Ovary (tissue), 9 donors: ENCODE data around the gene MAP4K2. TPM values are rescaled to one million over a fixed set of nuclear protein-coding genes. Genes with fewer than 3 reads are reported as not detected.

ENCODE experiments used
- DNase-seq, 5 donors: peaks; one replicate each; pipeline ENCODE4 v3.0.0-alpha.2; 2019 to 2020
- H3K27ac ChIP-seq, 2 donors: fragments of 200-600 bp; one replicate each; pipeline versions ENCODE4 v1.5.1 to v1.8.0; 2019 to 2022
- H3K27me3 ChIP-seq: fragments of 200-600 bp; one replicate; pipeline ENCODE4 v1.8.0; 2022
- H3K36me3 ChIP-seq: fragments of 200-600 bp; sonication (generic); one replicate; pipeline ENCODE4 v1.5.1; 2019
- H3K4me1 ChIP-seq: one replicate; pipeline ENCODE4 v1.8.1; 2013; ENCODE audit warnings: mild to moderate bottlenecking, moderate library complexity; ENCODE audit not compliant: insufficient read depth
- H3K4me3 ChIP-seq: fragments of 200-600 bp; sonication (generic); one replicate; pipeline ENCODE4 v1.5.1; 2017
- H3K9me3 ChIP-seq, 2 donors: fragments of 200-600 bp in 1 of 2; sonication (generic) in 1 of 2; one replicate each; pipeline versions ENCODE4 v1.5.1 to v1.8.1; 2013 to 2019; ENCODE audit warnings: mild to moderate bottlenecking in 1 of 2, moderate library complexity in 1 of 2
- EP300 ChIP-seq: sonication (generic); formaldehyde crosslinking; IDR thresholded peaks from one replicate; pipeline ENCODE4 v1.6.1; 2017; ENCODE audit warnings: antibody characterized with exemption
- POLR2A ChIP-seq: fragments of 450-650 bp; IDR thresholded peaks from one replicate; pipeline ENCODE4 v1.6.1; 2017; ENCODE audit warnings: antibody characterized with exemption, mild to moderate bottlenecking, moderate library complexity
- WGBS, 3 donors: extraction: QIAGEN DNeasy Blood & Tissue Kit in 1 of 3; methylation state at CpG; one replicate each; pipeline versions ENCODE4 v1.1.5 to v1.1.7; 2013 to 2017; 5-methylcytosine and 5-hydroxymethylcytosine counted together
- intact Hi-C, 4 donors: fragments of 100-400 bp; cut with DNase I; formaldehyde crosslinking; loops; one replicate each; pipeline versions ENCODE4 v1.11.0 to v1.15.1; 2022 to 2023
- polyA plus RNA-seq, 2 donors: library from polyadenylated mRNA; stranded (reverse); fragments of 200-250 nt in 1 of 2; fragments of 350-450 nt in 1 of 2; fragmentation: Illumina TruSeq in 1 of 2; extraction: RNeasy Lipid Tissue Mini Kit (QIAGEN cat#74804) in 1 of 2; gene quantifications; one replicate each; pipeline ENCODE4 v1.2.3, GENCODE V29; 2013 to 2014
- total RNA-seq, 7 donors: library from RNA; depleted of rRNA in 2 of 7; stranded (reverse); fragments of >200 nt in 2 of 7; fragmentation: NEBNext Ultra II Directional in 3 of 7; extraction: Animal tissue kit (Norgen Biotek cat#: 25700) in 3 of 7; gene quantifications; one replicate each; pipeline versions ENCODE4 v1.1.0 to v1.2.4, GENCODE V29; 2016 to 2023
- TF ChIP-seq, protein P1 (sequence below), 3 donors: fragments of 450-650 bp in 2 of 3; fragments of 200-600 bp in 1 of 3; IDR thresholded peaks; one replicate each; pipeline versions ENCODE4 v1.5.1 to v1.8.0; 2016 to 2022; ENCODE audit warnings: antibody characterized with exemption in 3 of 3, mild to moderate bottlenecking in 1 of 3
- donor health status: DM: no; HTN: no; CAD: no; lungs with moderate emphysema.
- donor health status: DM: no; HTN: no; CAD: no.
- donor health status: Bipolar disorder and iron deficiency.
- donor health status: DM: yes; HTN: yes; CAD: no.
- donor health status: DM: no; HTN: no; CAD: no.
- donor health status: DM: yes; HTN: yes; CAD: no.

The MAP4K2 gene
- total and polyA plus RNA-seq, 9 donors = 2.3 to 15.5 (median 11.4) TPM

DNA sequence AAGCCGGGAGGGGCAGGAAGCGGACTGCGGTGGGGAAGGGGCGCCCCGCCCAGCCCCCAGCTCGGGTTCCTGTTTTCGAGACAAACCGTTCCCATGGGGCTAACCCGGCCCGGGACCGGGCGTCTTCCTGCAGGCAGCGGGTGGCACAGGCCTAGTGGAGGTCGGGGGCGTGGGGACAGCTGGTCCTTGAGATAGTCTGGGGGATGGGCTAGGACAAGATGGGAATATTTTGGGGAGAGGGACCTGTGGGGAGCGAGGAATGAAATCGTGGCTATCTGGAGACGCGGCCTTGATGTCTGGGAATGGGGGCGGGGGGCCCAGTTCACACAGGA is 57.9 kb downstream of the MAP4K2 start:
- Histone ChIP-seq H3K36me3 (no peaks in the 10 kb centered on the region), H3K27ac (peak overlapping the region in 1 of 2 donors; percentile 19), H3K9me3 (no peaks in the 10 kb centered on the region), H3K27me3 (no peaks in the 10 kb centered on the region), H3K4me1 (peaks cover 11% of the 10 kb centered on the region), H3K4me3 (peak overlapping the region; percentile 44)
- TF ChIP-seq POLR2A = peak; percentile 12
- TF ChIP-seq, protein P1, sequence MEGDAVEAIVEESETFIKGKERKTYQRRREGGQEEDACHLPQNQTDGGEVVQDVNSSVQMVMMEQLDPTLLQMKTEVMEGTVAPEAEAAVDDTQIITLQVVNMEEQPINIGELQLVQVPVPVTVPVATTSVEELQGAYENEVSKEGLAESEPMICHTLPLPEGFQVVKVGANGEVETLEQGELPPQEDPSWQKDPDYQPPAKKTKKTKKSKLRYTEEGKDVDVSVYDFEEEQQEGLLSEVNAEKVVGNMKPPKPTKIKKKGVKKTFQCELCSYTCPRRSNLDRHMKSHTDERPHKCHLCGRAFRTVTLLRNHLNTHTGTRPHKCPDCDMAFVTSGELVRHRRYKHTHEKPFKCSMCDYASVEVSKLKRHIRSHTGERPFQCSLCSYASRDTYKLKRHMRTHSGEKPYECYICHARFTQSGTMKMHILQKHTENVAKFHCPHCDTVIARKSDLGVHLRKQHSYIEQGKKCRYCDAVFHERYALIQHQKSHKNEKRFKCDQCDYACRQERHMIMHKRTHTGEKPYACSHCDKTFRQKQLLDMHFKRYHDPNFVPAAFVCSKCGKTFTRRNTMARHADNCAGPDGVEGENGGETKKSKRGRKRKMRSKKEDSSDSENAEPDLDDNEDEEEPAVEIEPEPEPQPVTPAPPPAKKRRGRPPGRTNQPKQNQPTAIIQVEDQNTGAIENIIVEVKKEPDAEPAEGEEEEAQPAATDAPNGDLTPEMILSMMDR (IDR thresholded peaks at IDR 0.05) = no peak
- 0 to 1% (median 0%) methylated on average over 18 to 20 of the region's 20 CpGs for WGBS, 3 donors
- intact Hi-C loops = no loop called here
- DNase-seq = peak in 3 of 5 donors; percentile 54 to 67 (median 61)

DNA sequence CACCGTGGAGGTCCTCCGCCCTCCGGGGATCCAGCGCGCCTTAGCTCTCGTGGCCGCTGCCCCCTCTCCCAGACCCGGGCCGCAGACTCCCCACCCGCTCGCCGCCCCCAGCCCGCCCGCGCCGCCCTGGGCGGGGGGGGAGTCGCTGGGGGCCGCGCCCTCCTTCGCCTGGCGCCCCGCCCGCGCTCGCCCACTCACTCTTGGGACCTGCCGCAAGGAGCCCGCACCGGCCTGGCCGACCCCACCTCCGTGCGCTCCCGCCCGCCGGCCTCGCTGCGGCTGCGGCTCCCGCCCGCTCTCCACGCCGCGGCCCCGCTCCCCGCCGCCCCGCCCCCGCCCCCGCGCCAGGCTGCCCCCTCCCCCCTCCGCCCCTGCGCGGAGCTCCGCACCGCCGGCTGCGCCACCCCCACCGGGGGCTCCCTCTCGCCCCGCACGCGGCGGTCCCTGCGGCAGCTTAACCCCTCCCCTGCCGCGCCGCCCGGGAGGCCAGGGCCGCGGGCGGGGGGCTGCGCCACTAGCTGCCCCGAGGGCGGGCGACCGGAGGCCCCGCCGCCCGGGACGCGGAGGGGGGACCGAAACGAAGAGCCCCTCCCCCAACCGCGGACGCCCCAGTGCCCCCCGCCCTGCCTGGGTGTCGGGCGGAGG is 58.3 kb downstream of the MAP4K2 start:
- Histone ChIP-seq H3K9me3 (no peaks in the 10 kb centered on the region), H3K27me3 (no peaks in the 10 kb centered on the region), H3K27ac (peak overlapping the region in 1 of 2 donors; percentile 19), H3K4me3 (peak overlapping the region; percentile 44), H3K36me3 (no peaks in the 10 kb centered on the region), H3K4me1 (peaks cover 11% of the 10 kb centered on the region)
- DNase-seq = no peak
- intact Hi-C loops = loop anchor here in 1 of 4 donors (5.0 kb wide), 1 partner anchor 33 kb away; the partner anchor contains the start of gene SF1
- 0 to 1% (median 0%) methylated on average over 7 to 83 of the region's 89 CpGs for WGBS, 3 donors
- TF ChIP-seq POLR2A (no peak), EP300 (no peak)
- TF ChIP-seq, protein P1 (IDR thresholded peaks at IDR 0.05) = no peak

DNA sequence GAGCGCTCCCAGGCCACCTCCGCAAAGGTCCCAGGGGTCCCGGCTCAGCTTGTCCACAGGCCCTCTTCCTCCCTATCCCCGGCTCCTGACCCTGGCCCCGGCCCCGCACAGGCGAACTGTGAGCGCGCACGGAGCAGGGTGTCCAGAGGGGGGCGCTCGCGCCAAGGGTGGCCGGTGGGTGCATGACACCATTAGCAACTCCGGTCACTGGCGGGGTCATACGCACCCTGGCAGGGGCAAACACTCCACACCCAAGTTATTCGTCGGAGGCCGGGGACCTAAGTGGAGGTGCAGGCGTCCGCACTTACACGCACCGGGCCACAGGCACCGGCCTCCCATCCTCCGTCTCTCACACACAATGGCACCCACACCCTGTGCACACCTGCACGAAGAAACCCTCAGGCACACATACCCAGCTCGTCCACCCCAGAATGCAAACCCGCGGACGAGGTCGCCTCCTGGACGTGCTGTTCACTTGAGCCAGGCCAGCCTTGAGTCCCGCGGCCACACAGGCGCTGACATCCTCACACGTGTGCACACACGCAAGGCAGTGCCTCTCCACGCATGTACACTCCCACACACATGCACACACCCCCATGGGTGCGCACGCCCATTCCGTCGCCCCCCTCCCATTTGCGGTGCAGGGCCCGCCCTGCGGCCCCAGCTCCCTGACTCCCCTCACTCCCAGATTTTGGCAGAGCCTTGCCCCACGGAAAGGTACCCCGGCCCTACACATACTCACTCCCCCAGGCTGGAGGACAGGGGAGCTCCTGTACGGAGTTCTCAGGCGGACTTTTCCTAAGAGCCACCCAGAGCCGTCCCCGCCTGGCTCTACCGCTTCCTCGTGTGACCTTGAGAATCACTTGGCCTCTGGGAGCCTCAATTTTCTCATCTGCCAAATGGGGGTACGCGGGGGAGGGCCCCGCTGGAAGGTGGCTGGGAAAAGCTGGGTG is 59.1 kb downstream of the MAP4K2 start, which contains the start of gene RASGRP2:
Gene RASGRP2 (minus strand): TSS at position 552 of the 953 bp plus-strand sequence. CDS start 1,276 bp downstream, outside the sequence.
- H3K4me1 ChIP-seq = peaks cover 11% of the 10 kb centered on the region
- WGBS, 3 donors = 1 to 2% (median 2%) methylated on average over 43 to 57 of the region's 57 CpGs
- intact Hi-C loops = loop anchor here in 1 of 4 donors (5.0 kb wide), 1 partner anchor 33 kb away; the partner anchor contains the start of gene SF1

More for the DNA sequence above, 59.1 kb downstream of the MAP4K2 start, which contains the start of gene RASGRP2:
- DNase-seq = peak; percentile 50 to 81 (median 68)
- H3K4me3 ChIP-seq = peak within 1 kb of the TSS; percentile 44
- peak within 1 kb of the TSS in 1 of 2 donors; percentile 19 for H3K27ac ChIP-seq
- no peaks in the 10 kb centered on the region for H3K9me3 ChIP-seq
- no peaks in the 10 kb centered on the region for H3K36me3 ChIP-seq
- no peaks in the 10 kb centered on the region for H3K27me3 ChIP-seq
- no peak for TF ChIP-seq POLR2A
- TF ChIP-seq, protein P1 (IDR thresholded peaks at IDR 0.05) = peak in 2 of 3 donors; percentile 47 to 48
